ENCODE measurements around the gene PRDM16.

Gene PRDM16

GRCh38 chr1:3249231-3249630 lies 180.2 kb downstream of the PRDM16 start:
- DNase-seq: no peak

DNA sequence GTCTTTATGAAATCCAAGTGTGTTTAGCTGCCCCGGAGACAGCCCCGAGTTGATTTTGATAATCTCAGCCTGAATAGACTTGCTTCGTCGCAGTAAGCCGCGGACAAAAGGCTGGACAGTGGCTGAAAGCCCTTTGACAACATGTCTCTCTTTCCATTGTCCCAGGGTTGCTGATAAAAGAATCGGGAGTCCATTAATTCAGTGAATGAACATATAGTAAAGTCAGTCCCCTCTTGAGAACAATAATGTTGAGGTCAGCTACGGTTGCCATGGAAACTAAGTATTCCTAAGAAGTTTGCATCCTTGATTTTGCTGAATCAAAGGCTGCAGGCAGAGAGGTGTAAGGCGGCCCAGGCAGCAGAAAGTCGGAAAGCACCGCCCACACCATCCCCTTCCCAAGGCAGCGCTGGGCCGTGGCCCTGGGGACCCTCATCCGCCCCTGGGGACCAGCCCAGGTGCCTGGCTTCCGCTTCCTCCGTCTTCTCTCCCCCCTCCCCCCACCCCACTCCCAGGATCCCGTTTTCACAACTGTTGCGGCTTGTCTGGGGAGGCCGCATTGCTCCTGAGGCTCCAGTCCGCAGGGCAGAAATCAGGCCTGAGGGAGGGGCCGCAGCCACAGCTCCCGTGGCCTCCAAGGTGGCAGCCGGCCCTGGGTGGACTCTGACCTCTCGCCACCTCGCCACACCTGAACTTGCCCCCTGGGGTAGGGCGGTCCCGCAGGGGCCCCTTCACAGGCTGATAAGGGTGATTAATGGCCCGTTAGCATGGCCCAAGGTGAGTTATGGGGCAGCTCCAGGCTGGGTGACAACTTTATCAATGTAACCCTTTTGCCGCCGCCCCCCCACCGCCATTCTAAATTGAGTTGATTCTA lies 180.9 kb downstream of the PRDM16 start:
- no peak for DNase-seq

DNA sequence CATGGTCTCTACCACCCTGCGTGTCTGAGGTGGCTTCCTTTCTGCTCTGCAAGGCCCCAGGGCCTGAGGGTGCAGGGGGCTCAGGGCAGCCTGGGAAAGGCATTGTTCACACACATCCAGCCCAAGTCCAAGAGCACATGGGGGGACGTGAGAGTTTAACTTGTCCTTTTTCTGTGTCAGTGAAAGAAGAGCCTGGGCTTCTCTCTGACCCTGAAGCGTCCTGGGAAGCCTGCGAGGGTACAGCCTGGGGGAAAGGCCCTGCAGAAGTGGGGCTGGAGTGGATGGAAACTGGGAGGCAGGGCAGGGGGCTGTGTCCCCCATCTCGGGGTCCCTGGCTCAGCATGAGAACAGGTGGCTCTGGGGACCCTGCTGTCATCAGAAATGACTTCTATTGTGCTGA lies 181.6 kb downstream of the PRDM16 start:
- no peak for DNase-seq

GRCh38 chr1:3251099-3251806 lies 182.2 kb downstream of the PRDM16 start:
- peak; percentile 57 for DNase-seq

DNA sequence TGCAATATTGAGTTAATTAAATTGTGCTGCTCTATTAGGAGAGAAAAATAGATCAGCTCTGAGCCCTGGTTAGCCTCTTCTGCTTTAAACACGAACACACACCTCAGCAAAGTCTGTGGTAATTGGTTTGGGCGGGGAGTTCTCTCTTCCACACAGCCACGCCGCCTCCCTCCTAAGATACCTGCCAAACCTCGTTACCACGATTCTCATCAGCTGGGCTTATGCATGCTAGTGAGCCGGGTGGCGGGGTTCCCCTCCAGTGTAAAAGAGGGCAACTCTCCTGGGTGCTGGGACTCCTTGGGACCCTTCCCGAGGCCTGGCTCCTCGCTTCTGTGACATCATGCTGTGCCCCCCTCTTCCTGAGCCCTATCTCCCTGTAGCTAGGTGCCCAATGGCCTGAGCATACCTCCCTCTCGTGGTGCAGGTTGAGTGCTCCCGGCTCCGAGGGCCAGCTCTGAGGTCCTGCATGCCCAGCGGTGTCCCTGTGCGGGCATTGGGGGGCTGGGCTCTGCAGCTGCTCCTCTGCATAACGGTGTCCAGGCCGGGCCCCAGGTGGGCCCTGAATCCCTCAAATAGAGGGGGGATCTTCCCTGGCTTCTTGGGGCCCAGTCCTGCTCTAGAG lies 182.9 kb downstream of the PRDM16 start:
- peak; percentile 22 for DNase-seq

DNA sequence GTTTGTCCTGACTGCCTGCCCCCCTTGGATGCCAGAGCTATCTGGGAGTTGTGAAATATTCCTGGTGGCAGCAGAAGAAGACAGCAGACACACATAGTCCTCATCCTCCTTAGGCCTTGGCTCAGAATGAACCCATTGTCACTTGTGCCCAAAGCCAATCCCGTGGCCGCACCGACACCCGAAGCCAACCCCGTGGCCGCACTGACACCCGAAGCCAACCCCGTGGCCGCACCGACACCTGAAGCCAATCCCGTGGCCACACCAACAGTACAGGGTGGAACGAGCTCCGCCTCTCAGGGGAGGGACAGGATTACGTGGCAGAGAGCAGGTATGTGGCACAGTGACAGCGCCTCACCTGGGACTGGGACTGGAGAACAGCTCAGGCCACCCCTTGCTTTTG lies 186.7 kb downstream of the PRDM16 start:
- DNase-seq: no peak

DNA sequence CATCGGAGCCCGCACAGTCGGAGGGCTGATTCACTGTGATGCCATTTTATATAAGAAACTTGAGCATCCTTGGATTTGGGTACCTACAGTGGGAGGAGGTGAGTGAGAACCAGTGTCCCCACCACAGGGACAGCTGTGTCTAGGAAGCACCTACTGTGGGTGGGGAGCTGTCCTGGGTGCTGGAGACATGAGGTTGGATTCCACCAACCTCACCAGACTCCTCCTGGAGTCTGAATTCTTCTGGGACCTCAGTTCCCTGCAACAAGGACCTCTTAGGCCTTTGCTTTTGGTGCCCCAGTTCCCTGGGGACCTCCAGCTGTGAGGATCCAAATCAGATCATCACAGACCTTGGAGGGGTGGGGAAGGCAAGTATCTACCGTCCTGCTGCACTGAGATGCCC lies 188.8 kb downstream of the PRDM16 start:
- no peak for DNase-seq

DNA sequence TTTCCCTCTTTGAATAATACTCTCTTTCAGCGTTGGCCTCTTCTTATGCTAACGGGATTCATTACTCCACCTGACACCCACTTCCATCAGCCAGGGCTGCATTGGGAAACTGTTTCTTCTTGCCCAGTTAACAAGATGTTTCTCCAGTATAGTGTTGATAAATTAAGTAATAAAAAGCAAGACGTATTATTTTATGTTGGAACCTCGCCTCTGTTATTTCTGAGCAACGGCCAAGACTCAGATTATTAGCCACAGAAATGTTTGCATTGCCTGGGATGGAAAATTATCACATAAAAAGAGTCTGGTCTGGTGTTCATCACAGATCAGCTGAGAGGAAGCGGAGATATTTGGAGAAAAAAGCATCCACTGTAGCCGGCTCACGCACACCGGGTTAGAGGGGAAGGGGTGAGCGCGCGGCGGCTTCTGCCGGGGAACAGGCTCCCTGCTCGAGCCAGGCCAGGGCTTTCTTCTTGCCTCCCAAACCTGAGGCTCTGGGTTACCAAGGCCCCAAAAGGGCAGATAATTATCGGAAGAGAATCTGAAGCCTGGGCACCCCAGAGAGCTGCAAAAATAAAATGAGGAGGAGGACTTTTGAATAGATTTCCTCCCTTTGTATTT lies 189.5 kb downstream of the PRDM16 start:
- no peak for DNase-seq

DNA sequence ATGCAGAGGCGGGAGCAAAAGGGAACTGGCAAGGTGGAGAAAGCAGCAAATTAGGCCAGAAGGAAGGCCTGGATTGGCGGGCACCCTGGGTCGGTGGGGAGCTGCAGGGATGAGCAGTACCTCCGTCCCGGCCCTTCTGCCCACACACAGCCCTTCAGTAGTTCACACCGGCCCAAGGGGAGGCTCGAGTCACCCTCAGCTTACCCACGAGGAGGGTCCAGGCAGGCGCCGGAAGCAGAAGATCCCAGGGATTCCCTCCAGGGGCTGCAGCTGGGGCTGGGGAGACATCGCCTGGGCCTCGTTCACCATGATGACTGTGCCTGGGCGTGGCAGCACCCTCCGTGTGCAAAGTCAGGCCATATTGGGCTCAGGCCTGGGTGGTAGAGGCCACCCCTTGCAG lies 190.0 kb downstream of the PRDM16 start:
- DNase-seq: no peak

DNA sequence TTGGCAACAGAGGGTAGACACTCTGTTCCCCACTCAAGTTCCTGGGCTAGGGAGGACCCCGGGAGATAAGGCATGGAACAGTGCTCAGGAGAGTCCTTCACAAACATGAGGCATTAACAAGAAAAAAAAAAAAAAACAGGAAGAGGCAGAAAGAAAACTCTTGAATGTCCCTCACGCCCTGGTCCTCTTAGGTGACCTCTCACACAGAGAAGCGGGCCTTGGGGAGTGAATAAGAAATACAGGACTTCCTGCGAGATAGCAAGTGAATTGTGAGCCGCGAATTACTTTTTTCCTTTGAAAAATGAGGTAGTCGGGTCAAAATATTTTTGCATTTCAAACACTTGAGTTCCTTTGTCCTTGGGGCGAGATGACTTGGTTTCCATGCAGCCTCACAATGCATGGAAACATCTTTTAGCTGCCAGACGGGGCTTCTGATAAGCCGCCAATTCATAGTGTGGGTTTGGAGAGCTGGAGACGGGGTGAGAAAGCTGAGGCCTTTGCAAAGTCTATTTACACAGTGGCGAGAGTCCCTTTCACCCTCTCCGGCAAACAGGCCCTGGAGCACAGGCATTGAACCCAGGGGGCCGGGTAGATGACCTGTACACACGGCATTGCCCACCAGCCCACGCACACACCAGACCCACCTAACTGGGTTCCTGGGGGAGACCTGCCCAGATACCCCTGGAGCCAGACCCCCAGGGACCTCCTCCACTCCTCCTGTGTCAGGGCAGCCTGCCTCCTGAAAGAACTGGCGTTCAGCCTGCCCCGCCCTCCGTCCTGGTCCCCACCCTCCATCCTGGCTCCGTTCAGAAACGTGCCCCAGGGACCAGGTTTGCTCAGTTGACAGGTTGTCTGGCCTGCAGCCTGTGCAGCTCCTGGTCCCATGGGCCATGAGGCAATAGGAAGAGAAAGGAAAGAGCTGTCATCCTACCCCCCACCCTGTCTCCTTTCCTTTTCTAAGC lies 192.3 kb downstream of the PRDM16 start:
- DNase-seq: no peak

DNA sequence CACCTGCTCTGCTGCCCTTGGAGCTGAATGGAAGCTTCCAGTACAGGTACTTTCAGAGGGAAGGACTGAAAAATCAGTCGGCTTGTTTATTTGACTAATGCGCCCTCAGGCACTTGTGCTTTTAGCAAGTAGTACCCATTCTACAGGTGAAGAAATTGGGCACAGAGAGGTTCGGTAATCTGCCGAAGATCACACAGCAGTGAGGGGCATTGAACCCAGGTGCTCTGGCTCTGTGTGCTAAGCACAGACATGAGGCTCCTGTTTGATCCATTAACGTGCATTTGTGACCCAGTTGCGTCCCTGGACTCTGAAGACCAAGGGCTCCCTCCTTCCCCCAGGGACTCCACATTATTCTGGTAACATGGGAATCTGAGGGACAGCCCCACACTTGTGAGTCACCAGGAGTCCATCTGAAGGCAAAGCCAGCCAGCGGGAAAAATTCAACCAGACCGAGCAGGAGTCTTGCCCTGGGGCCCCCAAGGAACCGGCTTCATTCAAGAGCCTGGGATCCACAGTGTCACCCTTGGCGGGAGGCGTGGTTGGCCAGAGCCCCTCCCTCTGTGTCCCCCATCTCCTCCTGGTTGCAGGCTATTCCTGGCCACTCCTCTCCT lies 193.1 kb downstream of the PRDM16 start:
- DNase-seq: no peak

DNA sequence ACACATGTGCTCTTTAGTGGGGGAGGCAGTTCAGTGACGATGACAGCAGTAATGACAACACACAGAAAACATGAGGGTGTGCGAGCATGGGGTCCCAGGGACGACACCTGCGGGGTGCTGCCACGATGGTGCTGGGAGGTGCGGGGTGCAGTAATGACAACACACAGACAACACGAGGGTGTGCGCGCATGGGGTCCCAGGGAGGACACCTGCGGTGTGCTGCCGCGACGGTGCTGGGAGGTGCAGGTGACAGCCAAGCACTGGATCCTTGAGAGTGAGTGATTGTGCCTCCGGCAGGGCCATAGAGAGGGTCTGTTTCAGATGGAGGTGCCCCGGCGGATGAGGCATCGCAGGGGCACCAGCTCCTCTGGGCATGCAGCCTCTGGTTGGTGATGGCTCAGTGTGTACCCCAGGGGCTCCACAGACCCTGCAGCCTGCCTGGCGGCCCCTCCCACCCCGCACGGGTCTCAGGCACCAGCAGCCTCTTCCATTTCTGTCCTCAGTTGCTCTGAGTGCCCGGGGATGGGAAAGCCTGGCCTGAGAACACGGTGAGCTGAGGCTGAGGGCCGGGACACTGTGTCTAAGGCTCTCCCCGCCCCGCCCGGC lies 193.8 kb downstream of the PRDM16 start:
- no peak for DNase-seq

DNA sequence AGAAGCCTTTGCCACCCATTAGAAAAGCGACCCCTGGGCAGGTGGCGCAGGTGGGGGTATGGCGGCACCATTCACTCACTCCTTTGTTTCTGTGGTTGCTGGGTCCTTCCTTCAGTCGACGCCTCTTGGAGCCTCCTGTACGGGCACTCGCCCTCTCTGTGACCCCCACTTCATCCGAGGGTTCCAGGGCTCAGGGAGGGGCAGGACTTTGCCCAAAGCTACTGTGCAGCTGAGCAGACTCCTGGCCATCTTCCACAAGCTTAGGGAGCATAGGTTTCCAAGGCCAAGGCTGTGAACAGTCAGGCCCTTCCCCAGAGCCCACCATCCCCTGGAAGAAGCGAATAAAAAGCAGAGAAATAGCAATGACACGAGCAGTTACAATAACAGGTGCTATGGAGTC lies 194.8 kb downstream of the PRDM16 start:
- DNase-seq: no peak

- DNase-seq: no peak
These were observed 195.5 kb downstream of the PRDM16 start for GRCh38 chr1:3264456-3264855.

DNA sequence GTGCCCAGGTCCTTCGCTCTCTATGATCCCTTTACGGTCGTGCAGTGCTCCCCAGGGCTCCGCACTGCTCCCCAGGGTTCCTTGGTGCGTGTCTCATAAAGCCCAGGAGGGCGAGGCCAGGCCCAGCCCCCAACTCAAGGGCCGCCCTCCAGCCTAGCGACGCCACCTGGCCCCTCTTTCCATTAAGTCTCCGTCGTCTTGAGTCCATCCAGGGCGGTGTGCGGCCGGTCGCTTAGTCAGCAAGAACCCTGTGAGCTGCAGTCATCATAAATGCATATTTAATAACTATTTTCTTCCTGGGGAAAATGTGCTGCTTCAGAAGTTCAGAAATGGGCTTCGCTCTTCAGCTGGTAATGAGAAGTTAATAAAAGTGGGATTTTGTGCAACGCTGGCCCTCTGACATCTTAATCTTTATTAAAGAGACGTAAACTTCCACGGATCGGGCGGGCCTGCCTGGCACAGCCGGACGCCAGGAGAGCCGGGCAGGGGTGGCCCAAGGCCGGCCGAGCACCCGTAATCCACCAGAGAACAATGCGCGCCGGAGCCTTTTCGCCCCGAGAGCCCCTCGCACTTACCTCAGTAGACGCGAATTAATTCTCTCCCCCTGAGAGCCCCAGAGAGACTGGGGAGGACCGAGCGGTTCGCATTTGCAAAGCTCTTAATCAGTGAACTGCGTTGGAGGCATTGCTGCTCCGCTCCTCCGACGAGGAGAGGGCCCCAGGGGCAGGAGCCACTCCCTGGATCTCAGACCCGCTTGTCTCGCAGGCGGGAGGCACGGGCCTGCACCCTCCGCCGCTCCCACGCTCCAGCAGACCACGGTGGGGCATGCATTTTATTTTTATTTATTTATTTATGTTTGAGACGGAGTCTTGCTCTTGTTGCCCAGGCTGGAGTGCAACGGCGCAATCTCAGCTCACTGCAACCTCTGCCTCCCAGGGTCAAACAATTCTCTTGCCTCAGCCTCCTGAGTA lies 197.1 kb downstream of the PRDM16 start:
- DNase-seq: no peak

DNA sequence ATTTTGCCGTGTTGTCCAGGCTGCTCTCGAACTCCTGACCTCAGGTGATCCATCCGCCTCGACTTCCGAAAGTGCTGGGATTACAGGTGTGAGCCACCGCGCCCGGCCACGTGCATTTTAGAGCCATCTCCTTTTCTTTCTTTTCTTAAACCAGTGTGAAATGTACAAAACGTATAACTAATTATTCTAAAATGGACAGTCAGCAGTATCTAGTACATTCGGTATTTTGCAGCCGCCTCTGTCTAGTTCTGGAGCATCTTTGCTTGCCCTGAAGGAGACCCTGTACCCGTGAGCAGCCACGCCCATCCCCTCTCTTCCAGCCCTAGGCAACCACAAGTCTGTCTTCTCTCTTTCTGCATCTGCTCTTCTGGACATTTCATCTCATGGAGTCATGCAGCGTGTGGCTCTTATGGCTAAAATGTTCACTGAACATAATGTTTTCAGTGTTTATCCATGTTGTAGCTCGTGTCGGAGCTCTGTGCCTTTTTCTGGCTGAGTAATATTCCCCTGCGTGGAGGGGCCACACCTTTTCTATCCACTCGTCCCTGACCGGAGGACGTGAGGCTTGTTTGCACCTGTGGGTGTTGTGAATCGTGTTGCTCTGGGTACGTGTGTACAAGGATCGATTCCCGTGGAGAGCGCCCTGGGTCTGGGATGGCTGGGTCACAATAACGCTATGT lies 198.0 kb downstream of the PRDM16 start:
- no peak for DNase-seq

DNA sequence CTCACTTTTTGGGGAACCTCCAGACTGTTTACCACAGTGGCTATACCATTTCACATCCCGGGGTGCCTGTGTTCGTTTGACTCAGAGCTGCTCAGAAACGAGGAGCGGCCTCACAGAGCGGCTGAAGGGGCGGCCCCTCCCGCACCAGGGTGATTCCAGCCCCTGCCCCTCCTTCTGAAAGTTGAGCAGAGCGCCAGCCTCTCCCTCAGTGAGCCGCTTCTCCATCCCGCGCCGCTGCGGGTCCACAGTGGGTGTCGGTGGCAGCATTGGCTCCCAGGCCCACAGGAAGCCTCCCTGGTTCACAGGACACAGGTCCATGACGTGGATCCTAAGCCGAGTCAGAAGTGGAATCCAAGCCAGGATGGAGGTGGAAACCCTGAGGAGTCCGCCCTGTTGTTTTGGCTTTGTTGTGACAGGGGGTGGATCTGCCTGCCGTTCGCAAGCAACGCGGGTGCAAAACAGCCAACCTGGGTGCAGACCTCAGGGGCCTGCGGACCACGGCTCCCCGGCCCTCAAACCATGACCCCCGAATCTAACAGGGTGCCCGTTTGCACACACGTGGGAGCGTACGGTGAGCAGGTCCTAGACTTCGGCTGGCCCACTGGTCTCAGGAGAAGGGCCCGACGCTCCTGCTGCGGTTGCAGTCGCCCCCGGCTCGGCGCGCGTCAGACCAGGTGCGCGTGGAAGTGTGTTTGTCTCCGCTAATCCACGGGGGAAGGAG lies 198.7 kb downstream of the PRDM16 start:
- no peak for DNase-seq

GRCh38 chr1:3268281-3268680 lies 199.3 kb downstream of the PRDM16 start:
- DNase-seq: no peak

All from hematopoietic multipotent progenitor cell treated with erythropoietin and hydrocortisone succinate and interleukin-3 and kit ligand, for 4 days (in vitro differentiated cells).